Upper lobe of right lung (tissue), 1 donor: Measurements from ENCODE around the gene KLK11. TPM values are rescaled to one million over a fixed set of nuclear protein-coding genes. Genes with fewer than 3 reads are reported as not detected.

Experiments
- ATAC-seq: fragments of 200-7000 bp; cut with Tn5 transposase; one replicate; pipeline ENCODE4 v1.9.1; 2020; ENCODE audit warnings: mild to moderate bottlenecking, moderate library complexity
- DNase-seq: peaks from one replicate; pipeline ENCODE4 v3.0.0-alpha.2; 2020
- H3K27ac ChIP-seq: fragments of 200-600 bp; one replicate; pipeline ENCODE4 v1.8.0; 2022
- H3K27me3 ChIP-seq: fragments of 200-600 bp; one replicate; pipeline ENCODE4 v1.8.0; 2022; ENCODE audit warnings: mild to moderate bottlenecking
- H3K36me3 ChIP-seq: fragments of 200-600 bp; one replicate; pipeline ENCODE4 v1.8.0; 2022
- H3K4me1 ChIP-seq: fragments of 200-600 bp; one replicate; pipeline ENCODE4 v1.8.0; 2022
- H3K4me3 ChIP-seq: fragments of 200-600 bp; one replicate; pipeline ENCODE4 v1.8.0; 2022; ENCODE audit warnings: mild to moderate bottlenecking
- H3K9me3 ChIP-seq: fragments of 200-600 bp; one replicate; pipeline ENCODE4 v1.8.0; 2022
- intact Hi-C: fragments of 100-400 bp; cut with DNase I; formaldehyde crosslinking; loops from one replicate; pipeline ENCODE4 v1.11.0; 2022
- total RNA-seq: library from RNA; stranded (reverse); fragmentation: NEBNext Ultra II Directional; extraction: Animal tissue kit (Norgen Biotek cat#: 25700); gene quantifications from one replicate; pipeline ENCODE4 v1.2.1, GENCODE V29; 2021
- TF ChIP-seq, protein P1 (sequence below): fragments of 200-600 bp; IDR thresholded peaks from one replicate; pipeline ENCODE4 v1.8.0; 2022; ENCODE audit warnings: antibody characterized with exemption
- donor health status: DM: no; HTN: yes; CAD: no; lungs with severe emphysema.

Gene KLK11
- total RNA-seq, 1 donor from 2014 or later, result 10.8 TPM

DNA sequence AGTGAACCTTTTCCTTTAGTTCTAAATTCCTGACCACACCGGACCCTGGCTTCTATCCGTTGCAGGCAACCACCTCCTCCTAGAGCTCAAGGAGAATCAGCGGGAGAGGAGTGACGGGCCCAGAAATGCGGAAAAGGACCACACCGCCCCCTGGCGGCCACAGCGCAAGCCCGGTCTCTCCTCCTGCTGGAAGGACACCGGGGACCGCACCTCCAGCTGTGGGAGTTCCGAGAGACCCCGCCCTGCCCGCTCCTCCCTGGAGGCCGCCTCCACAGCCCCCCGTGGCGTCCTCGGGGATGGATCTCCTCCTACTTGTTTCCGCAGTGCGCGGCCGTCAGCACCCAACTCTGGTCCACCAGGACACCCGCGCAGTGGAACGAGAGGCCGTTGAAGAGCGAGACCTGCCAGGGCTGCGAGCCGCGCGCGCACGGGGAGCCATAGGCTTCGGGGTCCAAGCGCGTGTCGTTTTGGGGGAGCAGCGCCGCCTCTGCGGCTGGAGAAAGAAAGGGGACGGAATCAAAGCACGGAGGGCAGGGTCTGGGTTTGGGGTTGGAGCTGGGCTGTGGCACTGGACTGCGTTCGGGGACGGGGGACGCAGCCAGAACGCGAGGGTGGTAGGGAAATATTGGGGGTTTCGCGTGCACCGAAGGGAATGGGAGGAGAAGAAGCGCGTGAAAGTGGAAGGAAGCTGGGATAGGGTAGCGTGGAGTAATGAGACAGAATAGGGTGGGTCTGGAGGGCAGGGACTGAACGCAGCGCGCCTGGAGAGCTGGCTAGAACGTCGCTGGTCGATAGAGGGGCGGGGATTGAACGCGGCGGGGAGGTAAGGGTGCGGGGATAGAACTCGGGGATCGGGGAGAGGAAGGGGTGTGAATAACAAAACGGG, 9.4 kb downstream of the KLK11 start:
- ATAC-seq (peak; percentile 58), DNase-seq (no peak)
- H3K4me1 ChIP-seq, result peaks cover 12% of the 10 kb centered on the region
- H3K36me3 ChIP-seq, result no peaks in the 10 kb centered on the region
- no peaks in the 10 kb centered on the region for H3K9me3 ChIP-seq
- no peak overlapping the region for H3K4me3 ChIP-seq
- no peak overlapping the region for H3K27ac ChIP-seq
- peaks cover 55% of the 10 kb centered on the region for H3K27me3 ChIP-seq
- intact Hi-C loops, result no loop called here
- TF ChIP-seq, protein P1, sequence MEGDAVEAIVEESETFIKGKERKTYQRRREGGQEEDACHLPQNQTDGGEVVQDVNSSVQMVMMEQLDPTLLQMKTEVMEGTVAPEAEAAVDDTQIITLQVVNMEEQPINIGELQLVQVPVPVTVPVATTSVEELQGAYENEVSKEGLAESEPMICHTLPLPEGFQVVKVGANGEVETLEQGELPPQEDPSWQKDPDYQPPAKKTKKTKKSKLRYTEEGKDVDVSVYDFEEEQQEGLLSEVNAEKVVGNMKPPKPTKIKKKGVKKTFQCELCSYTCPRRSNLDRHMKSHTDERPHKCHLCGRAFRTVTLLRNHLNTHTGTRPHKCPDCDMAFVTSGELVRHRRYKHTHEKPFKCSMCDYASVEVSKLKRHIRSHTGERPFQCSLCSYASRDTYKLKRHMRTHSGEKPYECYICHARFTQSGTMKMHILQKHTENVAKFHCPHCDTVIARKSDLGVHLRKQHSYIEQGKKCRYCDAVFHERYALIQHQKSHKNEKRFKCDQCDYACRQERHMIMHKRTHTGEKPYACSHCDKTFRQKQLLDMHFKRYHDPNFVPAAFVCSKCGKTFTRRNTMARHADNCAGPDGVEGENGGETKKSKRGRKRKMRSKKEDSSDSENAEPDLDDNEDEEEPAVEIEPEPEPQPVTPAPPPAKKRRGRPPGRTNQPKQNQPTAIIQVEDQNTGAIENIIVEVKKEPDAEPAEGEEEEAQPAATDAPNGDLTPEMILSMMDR, result peak; percentile 39

- H3K4me3 ChIP-seq, result no peak overlapping the region
- no peaks in the 10 kb centered on the region for H3K9me3 ChIP-seq
- ATAC-seq (no peak), DNase-seq (no peak)
- H3K27ac ChIP-seq, result no peak overlapping the region
- TF ChIP-seq, protein P1, result no peak
- H3K36me3 ChIP-seq, result no peaks in the 10 kb centered on the region
- intact Hi-C loops, result no loop called here
- peaks cover 12% of the 10 kb centered on the region for H3K4me1 ChIP-seq
- peaks cover 55% of the 10 kb centered on the region for H3K27me3 ChIP-seq
Observed at GRCh38 chr19:51015691-51016267, 10.6 kb downstream of the KLK11 start.

- Histone ChIP-seq H3K27me3 (peaks cover 50% of the 10 kb centered on the region), H3K9me3 (no peaks in the 10 kb centered on the region), H3K4me3 (no peak overlapping the region), H3K4me1 (peaks cover 6% of the 10 kb centered on the region), H3K27ac (no peak overlapping the region), H3K36me3 (no peaks in the 10 kb centered on the region)
- intact Hi-C loops, result no loop called here
- TF ChIP-seq, protein P1, result no peak
- no peak for ATAC-seq
- DNase-seq, result no peak
Observed at GRCh38 chr19:51014242-51014641, 12.2 kb downstream of the KLK11 start.

DNA sequence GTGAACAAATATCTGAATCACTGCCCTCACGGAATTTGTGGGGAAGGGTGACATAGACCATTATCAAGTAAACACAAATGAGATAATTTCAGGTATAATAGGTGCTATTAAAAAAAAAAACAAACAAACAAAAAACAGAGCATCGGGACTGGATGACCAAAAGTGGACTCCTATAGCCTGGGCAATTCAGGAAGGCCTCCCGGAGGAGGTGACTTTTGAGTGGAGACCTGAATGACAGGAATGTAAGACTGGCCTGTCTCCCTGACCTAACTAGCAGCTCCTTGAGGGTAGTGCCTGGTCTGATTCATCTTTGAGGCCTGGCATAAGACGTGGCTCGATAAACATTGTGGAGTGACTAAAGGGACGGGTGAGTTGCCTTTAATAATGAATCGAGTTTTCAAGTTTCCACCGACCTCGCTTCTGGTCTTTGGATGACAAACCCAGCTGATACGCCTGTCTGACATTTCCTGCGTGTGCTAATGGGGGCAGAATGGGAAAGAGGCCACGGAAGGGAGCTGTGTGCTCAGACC, 13.7 kb downstream of the KLK11 start:
- TF ChIP-seq, protein P1, result no peak
- Histone ChIP-seq H3K27me3 (peaks cover 35% of the 10 kb centered on the region), H3K27ac (no peak overlapping the region), H3K36me3 (no peaks in the 10 kb centered on the region), H3K4me1 (no peaks in the 10 kb centered on the region), H3K9me3 (no peaks in the 10 kb centered on the region), H3K4me3 (no peak overlapping the region)
- DNase-seq (no peak), ATAC-seq (no peak)
- intact Hi-C loops, result no loop called here

- DNase-seq (no peak), ATAC-seq (no peak)
- Histone ChIP-seq H3K36me3 (no peaks in the 10 kb centered on the region), H3K4me1 (no peaks in the 10 kb centered on the region), H3K27me3 (peaks cover 17% of the 10 kb centered on the region), H3K4me3 (no peak overlapping the region), H3K27ac (no peak overlapping the region), H3K9me3 (no peaks in the 10 kb centered on the region)
- TF ChIP-seq, protein P1, result no peak
- intact Hi-C loops, result no loop called here
Observed at GRCh38 chr19:51010066-51010795, 16.2 kb downstream of the KLK11 start.
